SU-DHL-6 (cell line): ENCODE results near the gene DST.

Experiments used
- H2AFZ ChIP-seq: fragments of 200-600 bp; sonication (generic); 2 replicates; pipeline ENCODE4 v1.6.1; 2014; ENCODE audit warnings: low read depth, mild to moderate bottlenecking, moderate library complexity, mixed read lengths, antibody characterized with exemption, low read length; ENCODE audit not compliant: severe bottlenecking
- H3F3A ChIP-seq: fragments of 200-600 bp; shearing (Covaris generic); 2 replicates; pipeline ENCODE4 v1.6.0; 2016; ENCODE audit warnings: antibody characterized with exemption, mild to moderate bottlenecking; ENCODE audit not compliant: insufficient read depth
- H3K27ac ChIP-seq: fragments of 200-600 bp; sonication (generic); 2 replicates; pipeline ENCODE4 v1.5.1; 2016; ENCODE audit warnings: low read depth, mild to moderate bottlenecking, low read length, moderate library complexity, mixed read lengths
- H3K27me3 ChIP-seq: fragments of 200-600 bp; sonication (generic), shearing (Covaris generic); 2 replicates; pipeline ENCODE4 v1.6.0; 2014; ENCODE audit warnings: mild to moderate bottlenecking, low read length
- H3K36me3 ChIP-seq: fragments of 200-600 bp; sonication (generic); 2 replicates; pipeline ENCODE4 v1.6.1; 2014; ENCODE audit warnings: mild to moderate bottlenecking, low read length, mixed read lengths
- H3K4me2 ChIP-seq: fragments of 300-600, 200-600 bp; shearing (Covaris generic), sonication (generic); 2 replicates; pipeline ENCODE4 v1.6.0; 2014; ENCODE audit warnings: low read length, low read depth, mild to moderate bottlenecking; ENCODE audit not compliant: poor library complexity, severe bottlenecking
- H3K4me3 ChIP-seq: fragments of 200-600 bp; sonication (generic); 2 replicates; pipeline ENCODE4 v1.5.1; 2014; ENCODE audit warnings: antibody characterized with exemption, low read length, mild to moderate bottlenecking, mixed read lengths; ENCODE audit not compliant: insufficient read depth, poor library complexity, severe bottlenecking
- H3K79me2 ChIP-seq: fragments of 200-600 bp; sonication (generic); 2 replicates; pipeline ENCODE4 v1.6.1; 2014; ENCODE audit warnings: mild to moderate bottlenecking, low read length, moderate library complexity; ENCODE audit not compliant: insufficient read depth
- H3K9ac ChIP-seq: fragments of 200-600 bp; sonication (generic); 2 replicates; pipeline ENCODE4 v1.7.0; 2014; ENCODE audit warnings: mild to moderate bottlenecking, low read length
- H3K9me2 ChIP-seq: fragments of 200-600 bp; sonication (generic); replicated peaks from 2 replicates; pipeline ENCODE4 v1.6.1; 2014; ENCODE audit warnings: low read length; ENCODE audit not compliant: insufficient read depth
- H3K9me3 ChIP-seq: fragments of 200-600 bp; sonication (generic); 2 replicates; pipeline ENCODE4 v1.6.1; 2014; ENCODE audit warnings: low read length, mixed read lengths; ENCODE audit not compliant: insufficient read depth
- H4K20me1 ChIP-seq: fragments of 200-600 bp; sonication (generic); 2 replicates; pipeline ENCODE4 v1.6.1; 2014; ENCODE audit warnings: low read depth, mild to moderate bottlenecking, antibody characterized with exemption, low read length, moderate library complexity, mixed read lengths
- CTCF ChIP-seq: fragments of 200-600 bp; sonication (generic); IDR thresholded peaks from one replicate; pipeline ENCODE4 v1.5.1; 2017; ENCODE audit warnings: antibody characterized with exemption, mild to moderate bottlenecking, low read length, moderate library complexity; ENCODE audit not compliant: insufficient read depth, poor library complexity, severe bottlenecking
- EZH2phosphoT487 ChIP-seq: fragments of 200-600 bp; sonication (generic), shearing (Covaris generic); conservative IDR thresholded peaks from 2 replicates; pipeline ENCODE4 v1.6.1; 2018; ENCODE audit warnings: mild to moderate bottlenecking, antibody characterized with exemption, low read length, moderate library complexity, mixed read lengths

DST gene

DNA sequence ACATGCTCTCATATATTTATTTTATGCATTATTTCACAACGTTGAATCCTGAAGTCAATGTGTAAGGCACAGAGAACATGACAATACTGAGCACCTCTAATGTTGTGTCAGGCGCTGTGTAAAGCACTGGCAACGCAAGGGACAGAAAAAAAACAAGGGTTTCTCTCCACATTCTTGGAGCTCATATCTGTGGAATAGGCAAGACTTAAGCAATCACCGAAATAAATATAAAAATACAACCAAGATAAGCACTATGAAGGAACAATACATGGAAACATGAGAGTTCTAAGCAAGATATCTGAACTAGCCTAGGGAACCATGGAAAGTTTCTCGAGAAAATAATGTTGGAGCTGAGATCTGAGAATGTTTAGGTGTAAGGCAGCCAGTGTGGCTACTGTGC lies 1.7 kb upstream of the DST start:
- H3K36me3 ChIP-seq: no peaks in the 10 kb centered on the region

DNA sequence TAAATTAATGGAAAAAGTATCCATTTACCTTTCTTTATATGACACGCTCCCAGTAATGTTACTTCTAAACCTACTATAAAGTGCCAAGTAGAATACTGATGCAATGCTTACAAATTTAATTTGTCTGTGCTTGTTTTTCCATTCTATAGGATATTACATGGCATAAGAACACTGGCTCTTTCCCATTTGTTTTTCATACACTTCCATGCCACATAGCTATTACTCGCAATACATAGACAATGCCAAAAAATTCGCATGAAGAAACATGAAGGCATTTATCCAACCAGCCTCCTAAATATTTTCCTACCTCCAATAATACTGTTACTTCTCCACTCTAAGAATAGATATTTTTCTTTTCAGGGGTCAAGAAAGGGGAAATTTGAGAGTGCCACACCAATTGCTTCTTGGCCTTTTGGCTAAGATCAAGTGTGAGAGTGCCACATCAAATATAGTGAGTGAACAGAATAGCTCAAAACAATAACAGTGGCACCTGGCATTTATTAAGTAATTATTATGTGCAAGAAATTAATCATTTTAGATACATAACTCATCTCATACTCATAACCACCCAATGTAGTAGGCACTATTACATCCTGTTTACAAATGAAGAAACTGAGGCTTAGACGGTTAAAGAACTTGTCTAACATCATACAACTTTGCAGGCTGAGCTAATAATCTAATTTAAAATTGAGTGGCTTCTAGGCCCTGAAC lies 845 bp upstream of the DST start:
- TF ChIP-seq CTCF (no peak), EZH2phosphoT487 (0 out of 2 replicates have a peak, but pooled peaks have one; percentile 64)
- no peaks in the 10 kb centered on the region for H3K36me3 ChIP-seq

More for the DNA sequence above, 1.7 kb upstream of the DST start:
- Histone ChIP-seq H3K9me3 (no peaks in the 10 kb centered on the region), H4K20me1 (no peaks in the 10 kb centered on the region), H3K9ac (no peak overlapping the region), H3K27ac (no peak overlapping the region), H3K4me2 (no peak overlapping the region), H3F3A (no peaks in the 10 kb centered on the region), H3K9me2 (no peaks in the 10 kb centered on the region), H3K79me2 (no peaks in the 10 kb centered on the region), H3K4me3 (no peak overlapping the region), H3K27me3 (peaks cover 4% of the 10 kb centered on the region; the same call in 1 of the 2 replicates), H2AFZ (no peak overlapping the region)
- TF ChIP-seq EZH2phosphoT487 (no peak), CTCF (no peak)

DNA sequence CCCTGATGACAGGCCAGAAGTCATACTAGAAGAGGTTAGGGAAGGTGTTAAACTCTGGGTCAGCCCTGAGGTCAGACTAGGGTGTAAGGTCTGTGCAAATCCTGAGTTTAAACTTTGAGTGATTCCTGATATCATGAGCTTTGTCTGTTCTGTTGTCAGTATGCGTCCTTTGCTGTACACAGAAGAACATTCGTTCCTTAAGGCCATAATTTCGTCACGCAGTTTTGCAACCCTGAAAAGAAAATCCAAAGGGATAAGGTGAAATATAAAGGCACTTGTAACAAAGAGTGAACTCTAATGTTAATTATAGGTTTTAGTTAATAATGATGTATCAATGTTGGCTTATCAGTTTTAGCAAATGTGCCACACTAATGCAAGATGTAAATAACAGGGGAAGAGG lies 2.3 kb downstream of the DST start:
- H4K20me1 ChIP-seq: no peaks in the 10 kb centered on the region
- H3K79me2 ChIP-seq: no peaks in the 10 kb centered on the region
- H3K9me3 ChIP-seq: no peaks in the 10 kb centered on the region
- H3F3A ChIP-seq: no peaks in the 10 kb centered on the region
- no peak overlapping the region for H3K27ac ChIP-seq
- H3K36me3 ChIP-seq: no peaks in the 10 kb centered on the region
- no peaks in the 10 kb centered on the region for H3K27me3 ChIP-seq
- no peak for TF ChIP-seq CTCF
- no peak for TF ChIP-seq EZH2phosphoT487
- H3K4me3 ChIP-seq: no peak overlapping the region
- no peak overlapping the region for H3K9ac ChIP-seq
- no peak overlapping the region for H3K4me2 ChIP-seq
- H3K9me2 ChIP-seq: no peaks in the 10 kb centered on the region
- H2AFZ ChIP-seq: no peak overlapping the region

More for the DNA sequence above, 845 bp upstream of the DST start:
- no peaks in the 10 kb centered on the region for H3K79me2 ChIP-seq
- no peak overlapping the region for H3K4me3 ChIP-seq
- no peaks in the 10 kb centered on the region for H3K9me3 ChIP-seq
- no peaks in the 10 kb centered on the region for H3K9me2 ChIP-seq
- no peak overlapping the region for H3K4me2 ChIP-seq
- no peak overlapping the region for H3K27ac ChIP-seq
- no peaks in the 10 kb centered on the region for H3F3A ChIP-seq
- no peak overlapping the region for H2AFZ ChIP-seq
- no peak overlapping the region for H3K9ac ChIP-seq
- no peaks in the 10 kb centered on the region for H4K20me1 ChIP-seq
- H3K27me3 ChIP-seq: no peaks in the 10 kb centered on the region
